Activated CD8-positive, alpha-beta memory T cell treated with anti-CD3 and anti-CD28 coated beads, Interleukin-2, amount 50 U/mL, for 1 hour (primary cell): ENCODE measurements around the gene RCAN1.

Source experiments
- DNase-seq: peaks from one replicate; pipeline ENCODE4 v3.0.0-alpha.2; 2020; ENCODE audit errors: extremely low read depth

The RCAN1 gene

GRCh38 chr21:34598931-34599400 lies 15.9 kb downstream of the RCAN1 start:
- DNase-seq: no peak

- DNase-seq: no peak
Measured at GRCh38 chr21:34597406-34597805, 17.5 kb downstream of the RCAN1 start.

- no peak for DNase-seq
Measured at GRCh38 chr21:34596561-34597271, 18.2 kb downstream of the RCAN1 start.

GRCh38 chr21:34595457-34595856 lies 19.5 kb downstream of the RCAN1 start:
- DNase-seq: no peak

- no peak for DNase-seq
Measured at GRCh38 chr21:34594566-34595234, 20.2 kb downstream of the RCAN1 start.

- DNase-seq: no peak
Measured at GRCh38 chr21:34593954-34594531, 20.9 kb downstream of the RCAN1 start.

GRCh38 chr21:34593423-34593822 lies 21.5 kb downstream of the RCAN1 start:
- DNase-seq: no peak

- DNase-seq: no peak
Measured at GRCh38 chr21:34592120-34592955, 22.6 kb downstream of the RCAN1 start.

- no peak for DNase-seq
Measured at GRCh38 chr21:34590520-34590919, 24.4 kb downstream of the RCAN1 start.

GRCh38 chr21:34589511-34590282 lies 25.2 kb downstream of the RCAN1 start:
- no peak for DNase-seq

- DNase-seq: no peak
Measured at GRCh38 chr21:34583926-34584563, 30.9 kb downstream of the RCAN1 start.

GRCh38 chr21:34582506-34583150 lies 32.3 kb downstream of the RCAN1 start:
- DNase-seq: no peak

- DNase-seq: no peak
Measured at GRCh38 chr21:34580181-34580700, 34.7 kb downstream of the RCAN1 start.

GRCh38 chr21:34579411-34579810 lies 35.5 kb downstream of the RCAN1 start:
- no peak for DNase-seq

GRCh38 chr21:34576041-34576511 lies 38.8 kb downstream of the RCAN1 start:
- no peak for DNase-seq

- no peak for DNase-seq
Measured at GRCh38 chr21:34574601-34575529, 40.0 kb downstream of the RCAN1 start.

GRCh38 chr21:34571994-34572393 lies 42.9 kb downstream of the RCAN1 start:
- no peak for DNase-seq

- DNase-seq: no peak
Measured at GRCh38 chr21:34570313-34570712, 44.6 kb downstream of the RCAN1 start.
